K562 (cell line): Measurements from ENCODE around the gene PPP1R14C. TPM values are rescaled to one million over a fixed set of nuclear protein-coding genes. Genes with fewer than 3 reads are reported as not detected.

ENCODE experiments used
- CAMTA2 ChIP-seq: fragments of 250-450 bp; sonication (Bioruptor Pico); conservative IDR thresholded peaks from 2 replicates; pipeline ENCODE4 v1.5.1; 2022
- DLX4 ChIP-seq: fragments of 250-450 bp; sonication (Bioruptor Pico); IDR thresholded peaks from 2 replicates; pipeline ENCODE4 v1.6.1; 2021; ENCODE audit warnings: mild to moderate bottlenecking
- FOXA1 ChIP-seq: fragments of 450-650 bp; IDR thresholded peaks from 2 replicates; pipeline ENCODE4 v1.6.1; 2016; ENCODE audit warnings: mild to moderate bottlenecking, borderline replicate concordance
- FOXP1 ChIP-seq: sonication (generic); formaldehyde crosslinking; IDR thresholded peaks from 2 replicates; pipeline ENCODE4 v1.8.0; 2022; ENCODE audit warnings: mild to moderate bottlenecking, missing genetic modification reagents
- GABPB1 ChIP-seq: sonication (generic); formaldehyde crosslinking; IDR thresholded peaks from 2 replicates; pipeline ENCODE4 v1.8.0; 2022; ENCODE audit warnings: mild to moderate bottlenecking, missing genetic modification reagents
- HNRNPLL ChIP-seq: fragments of 200-400 bp; formaldehyde crosslinking; IDR thresholded peaks from 2 replicates; pipeline ENCODE4 v1.6.1; 2017; ENCODE audit warnings: low read length, low read depth, mild to moderate bottlenecking; ENCODE audit not compliant: poor library complexity, severe bottlenecking
- MAX ChIP-seq: sonication (generic); formaldehyde crosslinking; IDR thresholded peaks from 2 replicates; pipeline ENCODE4 v1.9.0; 2022; ENCODE audit warnings: mild to moderate bottlenecking, missing genetic modification reagents
- MCM7 ChIP-seq, 2 experiments: fragments of 450-650 bp; IDR thresholded peaks; 2 replicates each; pipeline ENCODE4 v1.6.1; 2016 to 2018
- MTA1 ChIP-seq: fragments of 450-650 bp; IDR thresholded peaks from 2 replicates; pipeline ENCODE4 v1.6.1; 2017; ENCODE audit warnings: borderline replicate concordance
- MTA2 ChIP-seq: fragments of 450-650 bp; IDR thresholded peaks from 2 replicates; pipeline ENCODE4 v1.6.1; 2016; ENCODE audit warnings: low read depth
- NCOA6 ChIP-seq: fragments of 450-650 bp; IDR thresholded peaks from 2 replicates; pipeline ENCODE4 v1.6.1; 2017; ENCODE audit warnings: mild to moderate bottlenecking
- NCOR1 ChIP-seq: fragments of 450-650 bp; IDR thresholded peaks from 2 replicates; pipeline ENCODE4 v1.6.1; 2016; ENCODE audit warnings: mild to moderate bottlenecking, moderate library complexity
- POLR2AphosphoS2 ChIP-seq: IDR thresholded peaks from 2 replicates; pipeline ENCODE4 v1.6.1; 2012; ENCODE audit warnings: low read length, improper control_type of control experiment
- PURB ChIP-seq: sonication (generic); formaldehyde crosslinking; IDR thresholded peaks from 2 replicates; pipeline ENCODE4 v1.9.0; 2021; ENCODE audit warnings: low read depth, mild to moderate bottlenecking, missing genetic modification reagents
- SNAPC5 ChIP-seq: fragments of 250-450 bp; sonication (Bioruptor Pico); IDR thresholded peaks from 2 replicates; pipeline ENCODE4 v1.8.0; 2021; ENCODE audit warnings: moderate library complexity, mild to moderate bottlenecking, inconsistent platforms
- SNRNP70 ChIP-seq: fragments of 200-400 bp; formaldehyde crosslinking; optimal IDR thresholded peaks from 2 replicates; pipeline ENCODE3; 2017; ENCODE audit warnings: low read depth, low read length
- TGIF2 ChIP-seq: sonication (generic); formaldehyde crosslinking; IDR thresholded peaks from 2 replicates; pipeline ENCODE4 v1.8.1; 2022; ENCODE audit warnings: mild to moderate bottlenecking, missing genetic modification reagents, moderate library complexity
- ZBED1 ChIP-seq: IDR thresholded peaks from 2 replicates; pipeline ENCODE4 v1.6.1; 2014
- ZBTB8A ChIP-seq: fragments of 450-650 bp; IDR thresholded peaks from 2 replicates; pipeline ENCODE4 v1.6.1; 2018; ENCODE audit warnings: mild to moderate bottlenecking, moderate library complexity; ENCODE audit not compliant: partially characterized antibody
- ZNF592 ChIP-seq: fragments of 450-650 bp; IDR thresholded peaks from 2 replicates; pipeline ENCODE4 v1.6.1; 2017; ENCODE audit warnings: antibody characterized with exemption, mild to moderate bottlenecking
- polyA plus RNA-seq, 8 experiments: library from polyadenylated mRNA; depleted of rRNA in 4 of 8; stranded (reverse) in 5 of 8; unstranded in 3 of 8; fragments of >200 nt; fragmentation: Nextera tagmentation in 2 of 8; fragmentation: Illumina TruSeq in 1 of 8; extraction: Ambion mirVana in 2 of 8; extraction: Trizol in 1 of 8; gene quantifications; 2 replicates each; pipeline versions ENCODE4 v1.2.1 to v1.2.3, GENCODE V29; 2011 to 2014; ENCODE audit warnings: inconsistent platforms in 1 of 8, missing spikeins in 1 of 8
- total RNA-seq, 7 experiments: library from RNA; depleted of rRNA in 6 of 7; stranded (reverse); fragments of >200 nt in 6 of 7; fragmentation: Illumina TruSeq in 2 of 7; extraction: Trizol in 2 of 7; gene quantifications; 2 replicates each; pipeline versions ENCODE4 v1.2.1 to v1.2.3, GENCODE V29; 2011 to 2021; ENCODE audit warnings: low replicate concordance in 1 of 7

PPP1R14C gene
- total and polyA plus RNA-seq, 9 of the 15 experiments (the other 6 are each of a cell fraction or from before 2014, with no cell fraction given) = 4.5 to 16.6 (median 11.9) TPM

GRCh38 chr6:150150821-150151646 lies 8.2 kb downstream of the PPP1R14C start (continued):
- TF ChIP-seq SNRNP70 = no peak
- TF ChIP-seq CAMTA2 = no peak
- TF ChIP-seq POLR2AphosphoS2 = no peak
- TF ChIP-seq TGIF2 (CRISPR knock-in tag) = no peak
- TF ChIP-seq GABPB1 (CRISPR knock-in tag) = 0 out of 2 replicates have a peak, but pooled peaks have one; percentile 52
- no peak for TF ChIP-seq DLX4
- peak; percentile 57; the same call in 1 of the 2 replicates for TF ChIP-seq NCOA6
- TF ChIP-seq MAX (CRISPR knock-in tag) = peak; percentile 35
- TF ChIP-seq FOXA1 = no peak
- TF ChIP-seq ZBTB8A = no peak
- no peak for TF ChIP-seq PURB
- peak; percentile 45 for TF ChIP-seq HNRNPLL
- TF ChIP-seq FOXP1 (CRISPR knock-in tag) = 0 out of 2 replicates have a peak, but pooled peaks have one; percentile 63
- peak; percentile 69 for TF ChIP-seq ZNF592
- peak; percentile 86 for TF ChIP-seq MTA1
- TF ChIP-seq ZBED1 = 0 out of 2 replicates have a peak, but pooled peaks have one; percentile 60
- peak in 1 of 2 experiments; percentile 87; a peak in 2 of 4 replicates for TF ChIP-seq MCM7 (IDR thresholded peaks at IDR 0.05)
- peak; percentile 84 for TF ChIP-seq NCOR1
- no peak for TF ChIP-seq SNAPC5 (CRISPR knock-in tag)
- peak; percentile 81 for TF ChIP-seq MTA2
